Measurements from ENCODE around the gene RER1. TPM values are rescaled to one million over a fixed set of nuclear protein-coding genes. Genes with fewer than 3 reads are reported as not detected.

The RER1 gene
- total and polyA plus RNA-seq, 12 donors: 55.5 to 107 (median 77.3) TPM

GRCh38 chr1:2446394-2446793, 54.8 kb downstream of the RER1 start:
- DNase-seq: no peak
- TF ChIP-seq, protein P1, sequence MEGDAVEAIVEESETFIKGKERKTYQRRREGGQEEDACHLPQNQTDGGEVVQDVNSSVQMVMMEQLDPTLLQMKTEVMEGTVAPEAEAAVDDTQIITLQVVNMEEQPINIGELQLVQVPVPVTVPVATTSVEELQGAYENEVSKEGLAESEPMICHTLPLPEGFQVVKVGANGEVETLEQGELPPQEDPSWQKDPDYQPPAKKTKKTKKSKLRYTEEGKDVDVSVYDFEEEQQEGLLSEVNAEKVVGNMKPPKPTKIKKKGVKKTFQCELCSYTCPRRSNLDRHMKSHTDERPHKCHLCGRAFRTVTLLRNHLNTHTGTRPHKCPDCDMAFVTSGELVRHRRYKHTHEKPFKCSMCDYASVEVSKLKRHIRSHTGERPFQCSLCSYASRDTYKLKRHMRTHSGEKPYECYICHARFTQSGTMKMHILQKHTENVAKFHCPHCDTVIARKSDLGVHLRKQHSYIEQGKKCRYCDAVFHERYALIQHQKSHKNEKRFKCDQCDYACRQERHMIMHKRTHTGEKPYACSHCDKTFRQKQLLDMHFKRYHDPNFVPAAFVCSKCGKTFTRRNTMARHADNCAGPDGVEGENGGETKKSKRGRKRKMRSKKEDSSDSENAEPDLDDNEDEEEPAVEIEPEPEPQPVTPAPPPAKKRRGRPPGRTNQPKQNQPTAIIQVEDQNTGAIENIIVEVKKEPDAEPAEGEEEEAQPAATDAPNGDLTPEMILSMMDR (IDR thresholded peaks at IDR 0.05): no peak
- WGBS, 2 donors: 16 to 20% methylated on average over 13 of the region's 13 CpGs
- ATAC-seq: no peak
- Histone ChIP-seq H3K4me3 (no peak overlapping the region), H3K4me1 (no peaks in the 10 kb centered on the region), H3K27ac (no peak overlapping the region), H3K9me3 (no peaks in the 10 kb centered on the region), H3K27me3 (peaks cover 15 to 93% (median 82%) of the 10 kb centered on the region in 7 donors), H3K36me3 (no peaks in the 10 kb centered on the region)
- intact Hi-C loops (cut with DNase I): loop anchor here in 1 of 10 donors (10.0 kb wide), 1 partner anchor 168 kb away; no protein-coding TSS in a partner anchor

DNA sequence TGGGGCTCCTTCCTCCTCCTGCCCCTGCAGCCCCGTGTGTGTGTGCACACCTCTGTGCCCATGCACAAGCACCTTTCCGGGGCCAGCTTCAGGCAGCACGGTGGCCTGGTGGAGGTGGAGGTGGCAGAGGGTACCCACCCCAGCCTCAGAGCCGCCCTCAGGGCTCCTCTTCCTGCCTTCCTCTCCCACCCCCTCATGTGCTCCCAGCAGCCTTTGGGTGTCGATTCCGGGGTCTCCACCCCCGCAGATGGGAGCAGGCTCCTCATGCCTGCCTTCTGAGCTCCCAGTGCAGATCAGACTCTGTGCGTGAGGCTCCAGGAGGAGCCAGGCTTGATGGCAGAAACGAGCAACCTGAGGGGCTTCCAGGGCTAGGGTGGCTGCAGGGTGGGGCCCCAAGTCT, 55.2 kb downstream of the RER1 start:
- Histone ChIP-seq H3K27me3 (peaks cover 15 to 93% (median 82%) of the 10 kb centered on the region in 7 donors), H3K36me3 (no peaks in the 10 kb centered on the region), H3K4me3 (no peak overlapping the region), H3K9me3 (no peaks in the 10 kb centered on the region), H3K27ac (no peak overlapping the region), H3K4me1 (no peaks in the 10 kb centered on the region)
- intact Hi-C loops (cut with DNase I): loop anchor here in 1 of 10 donors (10.0 kb wide), 1 partner anchor 168 kb away; no protein-coding TSS in a partner anchor
- ATAC-seq: no peak
- TF ChIP-seq, protein P1 (IDR thresholded peaks at IDR 0.05): no peak
- no peak for DNase-seq
- 47 to 51% methylated on average over 9 of the region's 9 CpGs for WGBS, 2 donors

- ATAC-seq: no peak
- DNase-seq: no peak
- H3K4me1 ChIP-seq: no peaks in the 10 kb centered on the region
- H3K4me3 ChIP-seq: no peak overlapping the region
- peaks cover 18 to 93% (median 82%) of the 10 kb centered on the region in 7 donors for H3K27me3 ChIP-seq
- no peaks in the 10 kb centered on the region for H3K36me3 ChIP-seq
- H3K9me3 ChIP-seq: no peaks in the 10 kb centered on the region
- 58% methylated on average over 23 of the region's 23 CpGs for WGBS, 2 donors
- no peak overlapping the region for H3K27ac ChIP-seq
- TF ChIP-seq, protein P1 (IDR thresholded peaks at IDR 0.05): no peak
- intact Hi-C loops (cut with DNase I): loop anchor here in 1 of 10 donors (10.0 kb wide), 1 partner anchor 167 kb away; no protein-coding TSS in a partner anchor
Measured at GRCh38 chr1:2447276-2448097, 55.8 kb downstream of the RER1 start.

- TF ChIP-seq, protein P1 (IDR thresholded peaks at IDR 0.05): no peak
- intact Hi-C loops (cut with DNase I): loop anchor here in 1 of 10 donors (10.0 kb wide), 1 partner anchor 167 kb away; no protein-coding TSS in a partner anchor
- Histone ChIP-seq H3K27ac (no peak overlapping the region), H3K27me3 (peaks cover 14 to 93% (median 82%) of the 10 kb centered on the region in 7 donors), H3K4me1 (no peaks in the 10 kb centered on the region), H3K9me3 (no peaks in the 10 kb centered on the region), H3K4me3 (no peak overlapping the region), H3K36me3 (no peaks in the 10 kb centered on the region)
- DNase-seq: no peak
- no peak for ATAC-seq
- WGBS, 2 donors: 43% methylated on average over 18 of the region's 18 CpGs
Measured at GRCh38 chr1:2448098-2448445, 56.4 kb downstream of the RER1 start.

Measured in heart right ventricle (tissue), 16 donors.